ENCODE measurements around the gene ACCS.

Gene ACCS

DNA sequence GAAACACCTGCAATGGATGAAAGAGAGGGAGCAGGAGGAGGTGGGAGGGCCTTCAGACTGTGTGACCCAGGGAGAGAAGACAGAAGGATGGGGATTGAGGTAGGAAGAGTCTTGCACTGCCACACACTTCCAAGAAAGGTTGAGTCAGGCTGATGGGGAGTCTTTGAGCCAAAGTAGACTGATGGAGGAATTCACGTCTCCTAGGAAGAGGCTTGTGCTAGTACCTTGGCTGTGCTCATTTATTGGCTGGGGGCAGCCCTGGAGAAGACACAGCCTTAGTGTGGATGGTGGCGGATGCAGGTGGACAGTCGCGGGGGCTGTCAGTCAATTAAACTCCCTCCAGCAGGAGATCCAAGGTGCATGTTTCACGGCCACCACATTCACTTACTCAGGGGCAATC lies 34.5 kb upstream of the ACCS start:
- TF ChIP-seq, protein P1, sequence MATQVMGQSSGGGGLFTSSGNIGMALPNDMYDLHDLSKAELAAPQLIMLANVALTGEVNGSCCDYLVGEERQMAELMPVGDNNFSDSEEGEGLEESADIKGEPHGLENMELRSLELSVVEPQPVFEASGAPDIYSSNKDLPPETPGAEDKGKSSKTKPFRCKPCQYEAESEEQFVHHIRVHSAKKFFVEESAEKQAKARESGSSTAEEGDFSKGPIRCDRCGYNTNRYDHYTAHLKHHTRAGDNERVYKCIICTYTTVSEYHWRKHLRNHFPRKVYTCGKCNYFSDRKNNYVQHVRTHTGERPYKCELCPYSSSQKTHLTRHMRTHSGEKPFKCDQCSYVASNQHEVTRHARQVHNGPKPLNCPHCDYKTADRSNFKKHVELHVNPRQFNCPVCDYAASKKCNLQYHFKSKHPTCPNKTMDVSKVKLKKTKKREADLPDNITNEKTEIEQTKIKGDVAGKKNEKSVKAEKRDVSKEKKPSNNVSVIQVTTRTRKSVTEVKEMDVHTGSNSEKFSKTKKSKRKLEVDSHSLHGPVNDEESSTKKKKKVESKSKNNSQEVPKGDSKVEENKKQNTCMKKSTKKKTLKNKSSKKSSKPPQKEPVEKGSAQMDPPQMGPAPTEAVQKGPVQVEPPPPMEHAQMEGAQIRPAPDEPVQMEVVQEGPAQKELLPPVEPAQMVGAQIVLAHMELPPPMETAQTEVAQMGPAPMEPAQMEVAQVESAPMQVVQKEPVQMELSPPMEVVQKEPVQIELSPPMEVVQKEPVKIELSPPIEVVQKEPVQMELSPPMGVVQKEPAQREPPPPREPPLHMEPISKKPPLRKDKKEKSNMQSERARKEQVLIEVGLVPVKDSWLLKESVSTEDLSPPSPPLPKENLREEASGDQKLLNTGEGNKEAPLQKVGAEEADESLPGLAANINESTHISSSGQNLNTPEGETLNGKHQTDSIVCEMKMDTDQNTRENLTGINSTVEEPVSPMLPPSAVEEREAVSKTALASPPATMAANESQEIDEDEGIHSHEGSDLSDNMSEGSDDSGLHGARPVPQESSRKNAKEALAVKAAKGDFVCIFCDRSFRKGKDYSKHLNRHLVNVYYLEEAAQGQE (IDR thresholded peaks at IDR 0.05; ENCODE audit: insufficient read depth in 1 of 2, low read depth in 2 of 2, low read length in 2 of 2), result no peak
- no peak for TF ChIP-seq TAF1 (IDR thresholded peaks at IDR 0.05; ENCODE audit: borderline replicate concordance, insufficient read depth, low read length)
- no peak for TF ChIP-seq FOXP2 (optimal IDR thresholded peaks at IDR 0.05; ENCODE audit: borderline replicate concordance, extremely low read depth, extremely low read length, insufficient read depth)
- no peak for TF ChIP-seq POLR2AphosphoS5 (IDR thresholded peaks at IDR 0.05; ENCODE audit: low read depth, low read length)
- no peak for TF ChIP-seq SIN3A (IDR thresholded peaks at IDR 0.05; ENCODE audit: borderline replicate concordance, insufficient read depth, low read length)

DNA sequence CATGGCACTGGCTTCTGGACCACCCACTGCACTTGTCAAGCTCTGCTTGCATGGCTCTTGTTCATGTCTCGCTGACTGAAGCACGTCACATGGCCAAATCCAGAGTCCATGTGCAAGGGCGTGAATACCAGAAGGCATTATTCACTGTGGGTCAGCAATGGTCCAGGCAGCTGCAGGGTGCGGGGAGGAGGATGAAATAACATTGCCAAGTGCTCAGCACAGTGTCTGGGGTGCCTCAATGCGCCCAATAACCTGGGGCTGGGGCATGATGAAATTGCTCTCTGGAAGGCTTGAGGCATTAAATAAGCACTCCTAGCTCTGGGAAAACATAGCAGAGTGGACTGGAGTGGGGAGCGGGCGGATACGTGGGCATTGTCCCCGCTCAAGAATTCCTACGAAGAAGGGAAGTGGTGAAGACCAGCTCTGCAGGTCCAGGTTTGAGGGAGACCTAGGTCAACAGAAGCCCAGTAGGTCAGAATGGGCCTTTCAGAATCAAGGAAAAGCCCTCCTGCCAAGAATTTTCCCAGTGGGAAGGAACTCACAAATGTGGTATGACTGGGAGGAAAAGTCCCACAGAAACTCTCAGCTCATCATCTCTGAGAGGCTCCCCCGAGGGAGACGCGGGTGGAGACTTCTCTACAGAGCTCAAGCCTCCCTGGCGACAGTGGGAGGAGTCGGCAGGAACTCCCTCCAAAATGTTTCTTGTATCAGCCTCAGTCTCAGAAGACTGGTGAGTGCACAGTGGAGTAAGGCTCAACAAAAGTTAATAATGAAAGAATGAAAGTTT lies 33.6 kb upstream of the ACCS start:
- TF ChIP-seq SIN3A (IDR thresholded peaks at IDR 0.05; ENCODE audit: borderline replicate concordance, insufficient read depth, low read length) (no peak), FOXP2 (optimal IDR thresholded peaks at IDR 0.05; ENCODE audit: borderline replicate concordance, extremely low read depth, extremely low read length, insufficient read depth) (no peak), TAF1 (IDR thresholded peaks at IDR 0.05; ENCODE audit: borderline replicate concordance, insufficient read depth, low read length) (no peak), POLR2AphosphoS5 (IDR thresholded peaks at IDR 0.05; ENCODE audit: low read depth, low read length) (no peak)
- TF ChIP-seq, protein P1 (IDR thresholded peaks at IDR 0.05; ENCODE audit: insufficient read depth in 1 of 2, low read depth in 2 of 2, low read length in 2 of 2), result no peak

- TF ChIP-seq, protein P1 (IDR thresholded peaks at IDR 0.05; ENCODE audit: insufficient read depth in 1 of 2, low read depth in 2 of 2, low read length in 2 of 2), result no peak
- TF ChIP-seq TAF1 (IDR thresholded peaks at IDR 0.05; ENCODE audit: borderline replicate concordance, insufficient read depth, low read length), result no peak
- no peak for TF ChIP-seq POLR2AphosphoS5 (IDR thresholded peaks at IDR 0.05; ENCODE audit: low read depth, low read length)
- no peak for TF ChIP-seq FOXP2 (optimal IDR thresholded peaks at IDR 0.05; ENCODE audit: borderline replicate concordance, extremely low read depth, extremely low read length, insufficient read depth)
- no peak for TF ChIP-seq SIN3A (IDR thresholded peaks at IDR 0.05; ENCODE audit: borderline replicate concordance, insufficient read depth, low read length)
These were observed 32.6 kb upstream of the ACCS start for GRCh38 chr11:44033411-44033850.

GRCh38 chr11:44033856-44034255 lies 32.2 kb upstream of the ACCS start:
- no peak for TF ChIP-seq TAF1 (IDR thresholded peaks at IDR 0.05; ENCODE audit: borderline replicate concordance, insufficient read depth, low read length)
- TF ChIP-seq POLR2AphosphoS5 (IDR thresholded peaks at IDR 0.05; ENCODE audit: low read depth, low read length), result no peak
- no peak for TF ChIP-seq SIN3A (IDR thresholded peaks at IDR 0.05; ENCODE audit: borderline replicate concordance, insufficient read depth, low read length)
- TF ChIP-seq, protein P1 (IDR thresholded peaks at IDR 0.05; ENCODE audit: insufficient read depth in 1 of 2, low read depth in 2 of 2, low read length in 2 of 2), result no peak
- no peak for TF ChIP-seq FOXP2 (optimal IDR thresholded peaks at IDR 0.05; ENCODE audit: borderline replicate concordance, extremely low read depth, extremely low read length, insufficient read depth)
